Fibroblast of lung (primary cell): ENCODE results near the gene DNAH6.

Source experiments
- EZH2 ChIP-seq: IDR thresholded peaks from 2 replicates; pipeline ENCODE4 v1.5.1; 2012; ENCODE audit warnings: low read length, control low read depth, mild to moderate bottlenecking; ENCODE audit errors: missing control alignments
- TF ChIP-seq, protein P1 (sequence below), 2 donors: IDR thresholded peaks in 1 of 2; conservative IDR thresholded peaks in 1 of 2; 1 replicate in 1 of 2; 2 replicates in 1 of 2; pipeline ENCODE4 v1.5.1; 2011 to 2012; ENCODE audit warnings: low read length in 2 of 2, control low read depth in 1 of 2, inconsistent platforms in 1 of 2, low read depth in 1 of 2, mild to moderate bottlenecking in 1 of 2

- TF ChIP-seq, protein P1, sequence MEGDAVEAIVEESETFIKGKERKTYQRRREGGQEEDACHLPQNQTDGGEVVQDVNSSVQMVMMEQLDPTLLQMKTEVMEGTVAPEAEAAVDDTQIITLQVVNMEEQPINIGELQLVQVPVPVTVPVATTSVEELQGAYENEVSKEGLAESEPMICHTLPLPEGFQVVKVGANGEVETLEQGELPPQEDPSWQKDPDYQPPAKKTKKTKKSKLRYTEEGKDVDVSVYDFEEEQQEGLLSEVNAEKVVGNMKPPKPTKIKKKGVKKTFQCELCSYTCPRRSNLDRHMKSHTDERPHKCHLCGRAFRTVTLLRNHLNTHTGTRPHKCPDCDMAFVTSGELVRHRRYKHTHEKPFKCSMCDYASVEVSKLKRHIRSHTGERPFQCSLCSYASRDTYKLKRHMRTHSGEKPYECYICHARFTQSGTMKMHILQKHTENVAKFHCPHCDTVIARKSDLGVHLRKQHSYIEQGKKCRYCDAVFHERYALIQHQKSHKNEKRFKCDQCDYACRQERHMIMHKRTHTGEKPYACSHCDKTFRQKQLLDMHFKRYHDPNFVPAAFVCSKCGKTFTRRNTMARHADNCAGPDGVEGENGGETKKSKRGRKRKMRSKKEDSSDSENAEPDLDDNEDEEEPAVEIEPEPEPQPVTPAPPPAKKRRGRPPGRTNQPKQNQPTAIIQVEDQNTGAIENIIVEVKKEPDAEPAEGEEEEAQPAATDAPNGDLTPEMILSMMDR (conservative IDR thresholded peaks at IDR 0.05 in 1 of 2, IDR thresholded peaks at IDR 0.05 in 1 of 2; ENCODE audit: low read depth in 1 of 2, low read length in 2 of 2): no peak
- no peak for TF ChIP-seq EZH2
These were observed 161.9 kb downstream of the DNAH6 start for GRCh38 chr2:84678214-84678613.
